Fibroblast of lung (primary cell): ENCODE data around the gene VWA8.

Experiments used
- CTCF ChIP-seq, 2 donors: IDR thresholded peaks in 1 of 2; conservative IDR thresholded peaks in 1 of 2; 1 replicate in 1 of 2; 2 replicates in 1 of 2; pipeline ENCODE4 v1.5.1; 2011 to 2012; ENCODE audit warnings: low read length in 2 of 2, control low read depth in 1 of 2, inconsistent platforms in 1 of 2, low read depth in 1 of 2, mild to moderate bottlenecking in 1 of 2
- EZH2 ChIP-seq: IDR thresholded peaks from 2 replicates; pipeline ENCODE4 v1.5.1; 2012; ENCODE audit warnings: low read length, control low read depth, mild to moderate bottlenecking; ENCODE audit errors: missing control alignments

DNA sequence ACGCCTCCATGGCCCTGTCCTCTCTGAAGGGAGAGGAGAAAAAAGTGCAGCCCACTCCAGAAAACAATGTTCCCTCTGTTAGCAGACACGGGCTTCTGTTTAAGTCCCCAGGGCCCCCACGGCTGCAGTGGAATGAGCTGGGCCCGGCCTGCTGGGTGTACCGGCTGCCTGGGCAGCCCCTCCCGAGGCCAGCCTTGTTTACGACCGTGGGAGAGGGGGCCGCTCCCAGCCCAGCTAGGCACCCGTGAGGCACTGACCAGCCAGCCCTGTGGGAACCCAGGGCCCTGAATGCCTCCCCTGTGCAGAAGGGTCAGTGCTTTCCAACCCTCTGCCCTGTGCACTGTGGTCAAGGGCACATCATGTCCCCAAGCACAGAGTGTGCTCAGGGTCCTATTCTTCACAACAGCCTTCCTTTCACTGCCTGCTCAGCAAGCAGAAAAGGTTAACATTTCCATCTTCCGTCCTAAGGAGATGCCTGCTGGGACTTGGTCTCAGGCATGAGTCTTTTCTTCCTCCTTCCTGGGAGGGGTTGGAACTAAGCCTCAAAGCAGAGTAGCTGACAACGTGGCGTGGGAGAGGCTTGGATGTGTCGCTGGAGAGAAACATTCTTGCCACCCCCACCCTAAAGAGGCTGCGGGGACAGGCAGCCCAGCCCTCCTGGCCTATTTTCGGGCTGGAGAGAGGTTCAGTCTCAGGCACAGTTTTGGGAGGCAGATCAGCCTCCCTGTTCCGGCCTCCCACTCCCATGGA, 413.5 kb downstream of the VWA8 start:
- TF ChIP-seq CTCF (conservative IDR thresholded peaks at IDR 0.05 in 1 of 2, IDR thresholded peaks at IDR 0.05 in 1 of 2; ENCODE audit: low read depth in 1 of 2, low read length in 2 of 2), result no peak
- no peak for TF ChIP-seq EZH2
